ENCODE data around the gene KLHDC1.

Gene KLHDC1

DNA sequence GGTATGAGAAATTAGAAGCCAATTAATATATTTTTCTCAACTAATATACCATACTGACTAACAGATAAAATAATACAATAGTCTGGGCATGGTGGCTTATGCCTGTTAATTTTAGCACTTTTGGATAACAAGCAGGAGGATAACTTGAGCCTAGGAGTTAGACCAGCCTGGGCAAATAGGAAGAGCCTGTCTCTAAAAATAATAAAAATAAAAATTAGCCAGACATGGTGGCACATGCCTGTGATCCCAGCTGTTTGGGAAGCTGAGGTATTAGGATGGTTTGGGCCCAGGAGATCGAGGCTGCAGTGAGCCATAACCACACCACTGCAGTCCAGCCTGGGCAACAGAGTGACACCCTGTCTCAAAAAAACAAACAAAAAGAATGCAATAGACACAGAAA, 99.7 kb downstream of the KLHDC1 start:
- DNase-seq = no peak

- DNase-seq = no peak
These were observed 103.1 kb downstream of the KLHDC1 start for GRCh38 chr14:49796025-49796424.

Measured in activated CD4-positive, alpha-beta T cell treated with anti-CD3 and anti-CD28 coated beads for 4 hours (primary cell).